Common myeloid progenitor, CD34-positive (primary cell): ENCODE data around the gene MELK.
"Not testable (repeated sequence)": the region's sequence is repeated elsewhere in the genome, so short reads cannot be mapped to it uniquely, and the experiment has no call there.

Experiments
- CTCF ChIA-PET: fragments of 350-600 bp; sonication (Branson Sonifier 250); formaldehyde crosslinking; loops from one replicate; lab custom pipeline; 2021; ENCODE audit warnings: antibody characterized with exemption; lab: Charles Lee
- POLR2A ChIA-PET: fragments of 350-600 bp; sonication (Branson Sonifier 250); formaldehyde crosslinking; loops from one replicate; lab custom pipeline; 2021; ENCODE audit warnings: antibody characterized with exemption; lab: Charles Lee
- DNase-seq, 3 donors: peaks; one replicate each; pipeline versions ENCODE4 v3.0.0 to v3.0.0-alpha.2; 2013
- H3K27ac ChIP-seq, 2 experiments: 1 replicate in 1 of 2; 2 replicates in 1 of 2; pipeline ENCODE4 v1.7.0; 2013; ENCODE audit warnings: inconsistent platforms in 2 of 2, low read length in 2 of 2, mild to moderate bottlenecking in 2 of 2, low read depth in 1 of 2, moderate library complexity in 1 of 2; ENCODE audit not compliant: severe bottlenecking in 2 of 2, insufficient read depth in 1 of 2, poor library complexity in 1 of 2
- H3K27me3 ChIP-seq, 5 experiments: replicated peaks in 2 of 5; 1 replicate in 3 of 5; 2 replicates in 2 of 5; pipeline versions ENCODE4 v1.6.1 to v1.7.0; 2013; ENCODE audit warnings: low read length in 4 of 5, mild to moderate bottlenecking in 2 of 5, moderate library complexity in 2 of 5, inconsistent platforms in 1 of 5; ENCODE audit not compliant: insufficient read depth in 5 of 5, control insufficient read depth in 4 of 5
- H3K36me3 ChIP-seq, 4 experiments: 1 replicate in 2 of 4; 2 replicates in 2 of 4; pipeline versions ENCODE4 v1.6.1 to v1.7.0; 2013; ENCODE audit warnings: low read length in 3 of 4, control low read depth in 1 of 4, mild to moderate bottlenecking in 1 of 4; ENCODE audit not compliant: control insufficient read depth in 4 of 4, insufficient read depth in 4 of 4
- H3K4me1 ChIP-seq, 4 experiments: 1 replicate in 3 of 4; 2 replicates in 1 of 4; pipeline versions ENCODE4 v1.6.1 to v1.7.1; 2013; ENCODE audit warnings: low read length in 3 of 4, mild to moderate bottlenecking in 3 of 4, control low read depth in 1 of 4, inconsistent platforms in 1 of 4, moderate library complexity in 1 of 4; ENCODE audit not compliant: control insufficient read depth in 4 of 4, insufficient read depth in 4 of 4; ENCODE audit errors: control extremely low read depth in 1 of 4
- H3K4me3 ChIP-seq, 7 experiments: 1 replicate in 4 of 7; 2 replicates in 3 of 7; pipeline versions ENCODE4 v1.5.1 to v1.7.0; 2013; ENCODE audit warnings: mild to moderate bottlenecking in 7 of 7, low read length in 6 of 7, moderate library complexity in 6 of 7, inconsistent platforms in 2 of 7, low read depth in 2 of 7, control low read depth in 1 of 7; ENCODE audit not compliant: insufficient read depth in 4 of 7, control insufficient read depth in 1 of 7; ENCODE audit errors: extremely low read depth in 1 of 7
- H3K9me3 ChIP-seq, 5 experiments: 1 replicate in 4 of 5; 2 replicates in 1 of 5; pipeline versions ENCODE4 v1.6.1 to v1.7.1; 2013; ENCODE audit warnings: low read length in 4 of 5, mild to moderate bottlenecking in 2 of 5, inconsistent platforms in 1 of 5, low read depth in 1 of 5, moderate library complexity in 1 of 5; ENCODE audit not compliant: control insufficient read depth in 4 of 5, insufficient read depth in 2 of 5; ENCODE audit errors: control extremely low read depth in 1 of 5
- WGBS: methylation state at CpG from one replicate; pipeline ENCODE4 v1.1.5; 2013; ENCODE audit not compliant: insufficient coverage; 5-methylcytosine and 5-hydroxymethylcytosine counted together

Gene MELK

DNA sequence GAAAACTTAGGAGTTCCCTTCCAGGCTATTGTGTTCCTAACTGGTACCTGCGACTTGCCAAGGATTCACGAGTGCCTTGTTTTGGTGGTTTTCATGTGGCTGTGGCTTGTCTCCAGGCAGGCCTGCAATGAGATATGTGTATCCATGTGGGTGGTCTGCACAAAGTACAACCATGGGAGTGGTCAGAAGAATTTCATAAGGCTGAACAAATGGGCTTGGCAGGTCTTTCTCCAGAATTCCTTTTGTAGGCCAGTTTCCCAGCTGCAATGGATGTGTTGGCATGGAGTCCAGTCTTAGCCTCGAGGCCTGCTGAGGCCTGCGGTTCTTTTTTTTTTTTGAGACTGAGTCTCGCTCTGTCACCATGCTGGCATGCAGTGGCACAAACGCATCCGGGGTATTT, 28.8 kb upstream of the MELK start:
- no peaks in the 10 kb centered on the region for H3K27me3 ChIP-seq
- POLR2A ChIA-PET, result no interaction called here
- H3K4me3 ChIP-seq, result no peak overlapping the region
- H3K9me3 ChIP-seq, result no peaks in the 10 kb centered on the region
- no peak overlapping the region for H3K27ac ChIP-seq
- H3K36me3 ChIP-seq, result no peaks in the 10 kb centered on the region
- CTCF ChIA-PET, result interaction anchor here (1.2 to 1.6 kb wide), 2 partner anchors 11 to 126 kb away, joined by 3 to 4 read pairs; no protein-coding TSS in a partner anchor
- DNase-seq, result no peak
- 100% methylated on average over 2 of the region's 7 CpGs for WGBS
- peaks cover 0 to 15% (median 0%) of the 10 kb centered on the region in 4 experiments for H3K4me1 ChIP-seq

DNA sequence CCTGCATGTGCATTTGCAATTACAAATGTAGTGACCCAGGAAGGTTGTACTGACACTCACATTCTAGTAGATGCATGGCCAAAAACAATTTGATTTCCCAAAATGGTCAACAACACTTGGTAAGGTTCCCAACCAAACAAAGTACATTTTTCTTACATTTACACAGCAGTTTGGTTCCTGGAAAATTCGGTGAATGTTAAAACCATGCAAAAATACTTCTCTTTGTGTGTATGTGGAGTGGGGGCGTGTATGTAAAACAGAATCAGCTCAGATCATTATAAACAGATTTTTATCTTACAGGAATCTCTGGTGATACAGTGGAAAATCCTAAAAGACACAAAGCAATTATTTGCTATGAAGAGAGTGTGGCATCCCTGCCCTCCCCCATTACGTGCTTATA, 25.1 kb upstream of the MELK start:
- POLR2A ChIA-PET, result no interaction called here
- CTCF ChIA-PET, result interaction anchor here (0.6 to 3.4 kb wide), 3 partner anchors 90 to 140 kb away, joined by 3 to 10 read pairs (median 8); no protein-coding TSS in a partner anchor
- WGBS, result no CpG with 5 or more reads among the region's 3 CpGs

GRCh38 chr9:36548454-36548853, 24.2 kb upstream of the MELK start:
- Histone ChIP-seq H3K27ac (no peak overlapping the region), H3K4me3 (no peak overlapping the region), H3K36me3 (no peaks in the 10 kb centered on the region), H3K9me3 (no peaks in the 10 kb centered on the region), H3K4me1 (peaks cover 0 to 6% (median 0%) of the 10 kb centered on the region in 4 experiments), H3K27me3 (no peaks in the 10 kb centered on the region)
- no peak for DNase-seq
- WGBS, result no CpG with 5 or more reads among the region's 1 CpG
- CTCF ChIA-PET, result interaction anchor here (0.7 to 3.4 kb wide), 3 partner anchors 56 to 141 kb away, joined by 3 to 10 read pairs (median 3); no protein-coding TSS in a partner anchor
- POLR2A ChIA-PET, result interaction anchor here (0.6 kb wide), 1 partner anchor 62 kb away, joined by 3 read pairs; no protein-coding TSS in a partner anchor

More for the DNA sequence above, 25.1 kb upstream of the MELK start:
- DNase-seq, result no peak
- Histone ChIP-seq H3K4me1 (peaks cover 0 to 6% (median 0%) of the 10 kb centered on the region in 4 experiments), H3K27me3 (no peaks in the 10 kb centered on the region), H3K9me3 (no peaks in the 10 kb centered on the region), H3K4me3 (no peak overlapping the region), H3K36me3 (no peaks in the 10 kb centered on the region), H3K27ac (no peak overlapping the region)

DNA sequence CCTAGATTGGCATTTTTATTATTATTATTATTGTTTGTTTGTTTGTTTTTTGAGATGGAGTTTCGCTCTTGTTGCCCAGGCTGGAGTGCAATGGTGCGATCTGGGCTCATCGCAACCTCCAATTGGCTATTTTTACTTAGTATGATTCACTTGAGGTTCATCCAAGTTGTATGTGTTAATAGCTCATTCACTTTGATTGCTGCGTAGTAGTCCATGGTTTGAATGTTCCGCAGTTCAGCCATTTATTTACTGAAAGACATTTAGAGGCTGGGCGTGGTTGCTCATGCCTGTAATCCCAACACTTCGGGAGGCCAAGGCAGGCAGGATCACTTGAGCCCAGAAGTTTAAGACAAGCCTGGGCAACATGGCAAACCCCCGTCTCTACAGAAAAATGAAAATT, 22.6 kb upstream of the MELK start:
- ChIA-PET POLR2A (no interaction called here), CTCF (interaction anchor here (13.0 kb wide), 1 partner anchor 144 kb away, joined by 216 read pairs; no protein-coding TSS in a partner anchor)
- Histone ChIP-seq H3K9me3 (no peaks in the 10 kb centered on the region), H3K27me3 (no peaks in the 10 kb centered on the region), H3K4me3 (no peak overlapping the region), H3K27ac (no peak overlapping the region), H3K4me1 (peaks cover 0 to 6% (median 0%) of the 10 kb centered on the region in 4 experiments), H3K36me3 (no peaks in the 10 kb centered on the region)
- no peak for DNase-seq
- 100% methylated on average over 8 of the region's 8 CpGs for WGBS

DNA sequence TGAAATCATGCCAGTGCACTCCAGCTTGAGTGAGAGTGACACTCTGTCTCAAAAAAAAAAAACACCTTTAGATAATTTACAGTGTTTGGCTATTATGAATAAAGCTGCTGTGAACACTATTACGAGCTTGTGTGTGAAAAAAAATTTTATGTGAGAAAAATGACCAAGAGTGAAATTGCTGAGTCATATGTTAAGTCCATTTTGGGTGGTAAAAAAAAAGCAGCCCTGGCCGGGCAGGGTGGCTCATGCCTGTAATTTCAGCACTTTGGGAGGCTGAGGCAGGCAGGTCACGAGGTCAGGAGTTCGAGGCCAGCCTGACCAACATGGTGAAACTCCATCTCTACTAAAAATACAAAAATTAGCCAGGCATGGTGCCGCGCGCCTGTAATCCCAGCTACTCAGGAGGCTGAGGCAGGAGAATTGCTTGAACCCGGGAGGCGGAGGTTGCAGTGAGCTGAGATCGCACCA, 22.0 kb upstream of the MELK start:
- H3K9me3 ChIP-seq, DNase-seq, H3K4me3 ChIP-seq, H3K27ac ChIP-seq, H3K4me1 ChIP-seq, H3K36me3 ChIP-seq, POLR2A ChIA-PET, H3K27me3 ChIP-seq: not testable (repeated sequence)
- 89% methylated on average over 3 of the region's 10 CpGs for WGBS
- CTCF ChIA-PET, result interaction anchor here (13.0 kb wide), 1 partner anchor 145 kb away, joined by 216 read pairs; no protein-coding TSS in a partner anchor

GRCh38 chr9:36551129-36551528, 21.6 kb upstream of the MELK start:
- no peaks in the 10 kb centered on the region for H3K36me3 ChIP-seq
- ChIA-PET CTCF (interaction anchor here (1.0 to 13.0 kb wide), 2 partner anchors 104 to 145 kb away, joined by 4 to 216 read pairs; no protein-coding TSS in a partner anchor), POLR2A (no interaction called here)
- no peak for DNase-seq
- no peaks in the 10 kb centered on the region for H3K9me3 ChIP-seq
- H3K27me3 ChIP-seq, result no peaks in the 10 kb centered on the region
- H3K27ac ChIP-seq, result no peak overlapping the region
- no peak overlapping the region for H3K4me3 ChIP-seq
- peaks cover 0 to 6% (median 0%) of the 10 kb centered on the region in 4 experiments for H3K4me1 ChIP-seq
- 100% methylated on average over 1 of the region's 3 CpGs for WGBS

- H3K4me3 ChIP-seq, result no peak overlapping the region
- H3K4me1 ChIP-seq, result peaks cover 0 to 6% (median 0%) of the 10 kb centered on the region in 4 experiments
- no peak for DNase-seq
- 95% methylated on average over 5 of the region's 6 CpGs for WGBS
- H3K9me3 ChIP-seq, result no peaks in the 10 kb centered on the region
- no peaks in the 10 kb centered on the region for H3K36me3 ChIP-seq
- ChIA-PET POLR2A (no interaction called here), CTCF (interaction anchor here (1.0 to 13.0 kb wide), 4 partner anchors 12 to 146 kb away, joined by 4 to 216 read pairs (median 6); no protein-coding TSS in a partner anchor)
- H3K27ac ChIP-seq, result no peak overlapping the region
- H3K27me3 ChIP-seq, result no peaks in the 10 kb centered on the region
Observed at GRCh38 chr9:36551910-36552309, 20.8 kb upstream of the MELK start.
